ENCODE results near the gene CLDN11. TPM values are rescaled to one million over a fixed set of nuclear protein-coding genes. Genes with fewer than 3 reads are reported as not detected.

CLDN11 gene
- not detected for total RNA-seq

DNA sequence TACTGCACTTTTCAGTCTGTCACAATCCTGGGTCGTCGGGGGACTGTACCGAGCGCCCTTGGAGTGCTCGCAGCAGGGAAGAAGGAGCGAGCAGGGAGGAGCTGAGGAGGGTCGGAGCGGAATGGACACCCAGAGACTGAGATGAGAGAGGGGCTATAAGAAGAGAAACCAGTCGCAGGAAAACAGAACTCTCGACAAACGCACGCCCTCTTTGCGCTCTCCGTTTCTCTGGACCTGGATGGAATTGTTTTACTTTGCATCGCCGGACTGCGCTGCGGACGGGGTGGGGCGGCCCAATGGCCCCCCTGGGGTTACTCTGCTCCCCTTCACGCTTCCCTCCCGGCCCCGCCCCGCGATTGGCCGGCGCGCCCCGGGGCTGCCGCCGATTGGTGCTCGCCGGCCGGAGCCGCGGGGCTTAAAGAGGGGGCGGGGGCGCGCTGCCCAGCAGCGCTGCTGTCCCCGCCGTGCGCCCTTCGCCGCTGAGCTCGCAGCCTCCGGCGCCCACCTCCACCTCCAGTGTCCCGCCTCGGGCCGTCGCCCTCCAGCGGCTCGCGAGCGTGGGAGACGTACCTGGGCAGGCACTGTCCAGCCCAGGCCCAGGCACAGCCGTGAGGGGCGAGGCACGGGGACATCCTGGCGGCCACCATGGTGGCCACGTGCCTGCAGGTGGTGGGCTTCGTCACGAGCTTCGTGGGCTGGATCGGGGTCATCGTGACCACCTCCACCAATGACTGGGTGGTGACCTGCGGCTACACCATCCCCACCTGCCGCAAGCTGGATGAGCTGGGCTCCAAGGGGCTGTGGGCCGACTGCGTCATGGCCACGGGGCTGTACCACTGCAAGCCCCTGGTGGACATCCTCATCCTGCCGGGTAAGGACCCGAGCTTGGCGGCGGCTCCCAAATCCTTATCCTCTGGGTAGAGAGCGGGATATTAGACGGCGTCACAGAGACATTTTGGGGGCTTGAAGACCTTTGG, at the start of gene CLDN11:
CLDN11 (plus strand) TSS at position 447 of the 977 bp plus-strand sequence; CDS start at position 646, 199 bp downstream.
- DNase-seq: no peak

DNA sequence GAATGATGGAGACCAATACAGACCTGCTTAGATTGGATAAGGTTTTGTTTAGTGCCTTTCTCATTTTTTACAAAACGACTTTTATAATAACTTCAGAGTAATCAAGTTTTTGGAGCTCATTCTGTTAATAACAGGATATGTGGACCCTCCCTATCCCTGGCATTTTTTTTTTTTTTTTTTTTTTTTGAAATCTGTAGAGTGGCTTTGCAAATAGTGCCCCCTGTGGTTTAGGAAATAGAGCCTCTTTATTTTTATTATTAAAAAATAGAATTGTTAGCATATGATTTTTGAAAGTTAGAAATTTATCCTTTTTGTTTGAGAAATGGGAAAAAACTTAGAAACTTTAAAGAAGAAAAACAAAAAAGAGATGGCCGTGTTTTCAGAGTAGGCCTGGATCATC, 49.7 kb upstream of the CLDN11 start:
- no peak for DNase-seq

DNA sequence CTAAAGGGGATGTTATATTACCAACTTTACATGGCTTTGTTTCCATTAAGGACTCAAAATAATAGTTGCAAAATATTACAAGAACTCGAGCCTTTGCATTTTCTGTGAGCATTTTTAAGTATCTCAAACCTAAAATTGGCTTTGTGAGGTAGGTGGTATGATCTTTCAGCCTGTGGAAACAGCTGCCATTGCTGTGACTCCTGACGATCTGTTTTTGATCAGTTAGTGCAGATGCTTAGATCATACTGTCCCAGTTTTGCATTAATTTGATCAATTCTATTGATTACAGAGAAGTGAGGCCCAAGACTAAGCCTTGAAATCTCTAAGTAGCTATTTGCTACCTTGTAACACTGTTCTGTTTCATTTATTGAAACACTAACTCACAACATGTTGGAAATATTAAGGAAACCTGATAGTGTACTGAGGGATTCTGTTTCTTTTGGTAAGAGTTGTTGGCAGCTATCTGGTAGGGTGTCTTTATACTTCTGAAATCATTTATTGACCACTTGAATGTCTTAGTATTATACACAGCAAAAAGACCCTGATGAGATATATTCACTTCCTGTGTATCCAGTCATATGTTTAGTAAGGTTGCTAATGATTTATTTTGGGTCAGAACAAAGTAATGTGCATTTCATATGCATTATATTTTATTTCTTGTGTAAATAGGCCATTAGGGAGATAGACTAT, 46.3 kb upstream of the CLDN11 start:
- no peak for DNase-seq

DNA sequence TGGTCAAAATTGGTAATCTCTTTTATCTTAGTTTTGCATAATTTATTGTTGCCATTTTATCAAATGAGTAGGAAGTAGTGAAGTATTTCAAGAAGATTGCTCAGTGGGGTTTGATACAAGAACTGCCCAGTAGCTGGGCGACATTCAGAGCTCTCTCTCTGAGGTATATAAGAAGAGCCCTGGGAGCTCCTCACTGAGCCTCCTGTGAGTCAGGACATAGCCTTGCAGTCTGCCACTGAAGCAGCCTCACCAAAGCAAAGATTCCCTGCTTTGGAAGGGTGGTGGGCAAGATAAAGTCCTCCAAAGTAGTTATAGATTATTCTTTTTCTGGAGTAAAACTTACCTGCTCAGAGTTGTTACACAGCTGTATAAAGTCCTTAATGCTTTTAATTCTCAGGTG, 35.1 kb upstream of the CLDN11 start:
- no peak for DNase-seq

DNA sequence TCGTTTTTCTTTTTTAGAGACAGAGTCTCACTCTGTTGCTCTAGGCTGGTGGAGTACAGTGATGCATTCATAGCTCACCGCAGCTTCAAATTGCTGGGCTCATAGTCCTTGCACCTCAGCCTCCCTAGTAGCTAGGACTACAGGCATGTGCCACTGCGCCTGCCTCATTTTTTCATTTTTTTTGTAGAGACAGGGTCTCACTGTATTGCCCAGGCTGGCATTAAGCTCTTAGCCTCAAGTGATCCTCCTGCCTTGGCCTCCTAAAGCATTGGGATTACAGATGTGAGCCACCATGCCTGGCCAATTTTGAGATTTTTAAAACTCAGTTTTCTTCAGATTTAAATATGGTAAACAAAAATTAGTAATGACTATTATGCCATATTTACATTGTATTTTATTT, 32.2 kb upstream of the CLDN11 start:
- DNase-seq: no peak

DNA sequence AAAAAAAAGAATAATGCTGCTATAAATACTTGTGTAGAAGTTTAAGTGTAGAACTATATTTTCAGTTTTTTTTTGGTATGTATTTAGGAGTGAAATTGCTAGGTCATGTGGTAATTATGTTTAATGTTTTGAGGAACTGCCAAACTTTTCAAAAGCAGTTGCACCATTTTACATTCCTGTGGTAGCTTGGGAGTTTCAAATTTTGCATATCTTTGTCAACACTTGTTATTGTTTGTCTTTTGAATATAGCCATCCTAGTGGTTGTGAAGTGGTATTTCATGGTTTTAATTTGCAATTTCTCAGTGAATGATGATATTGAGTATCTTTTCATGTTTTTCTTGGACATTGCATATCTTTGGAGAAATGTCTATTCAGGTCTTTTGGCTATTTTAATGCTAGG, 30.7 kb upstream of the CLDN11 start:
- no peak for DNase-seq

DNA sequence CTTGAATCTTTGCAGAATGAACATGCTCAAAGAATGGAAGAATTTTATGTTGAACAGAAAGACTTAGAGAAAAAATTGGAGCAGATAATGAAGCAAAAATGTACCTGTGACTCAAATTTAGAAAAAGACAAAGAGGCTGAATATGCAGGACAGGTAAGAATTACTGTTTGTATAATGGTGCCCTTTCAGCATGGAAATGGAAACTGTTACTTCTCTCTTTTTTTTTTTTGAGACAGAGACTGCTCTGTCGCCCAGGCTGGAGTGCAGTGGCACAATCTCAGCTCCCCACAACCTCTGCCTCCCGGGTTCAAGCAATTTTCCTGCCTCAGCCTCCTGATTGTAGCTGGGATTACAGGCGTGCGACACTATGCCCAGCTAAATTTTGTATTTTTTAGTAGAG, 27.6 kb upstream of the CLDN11 start:
- no peak for DNase-seq

DNA sequence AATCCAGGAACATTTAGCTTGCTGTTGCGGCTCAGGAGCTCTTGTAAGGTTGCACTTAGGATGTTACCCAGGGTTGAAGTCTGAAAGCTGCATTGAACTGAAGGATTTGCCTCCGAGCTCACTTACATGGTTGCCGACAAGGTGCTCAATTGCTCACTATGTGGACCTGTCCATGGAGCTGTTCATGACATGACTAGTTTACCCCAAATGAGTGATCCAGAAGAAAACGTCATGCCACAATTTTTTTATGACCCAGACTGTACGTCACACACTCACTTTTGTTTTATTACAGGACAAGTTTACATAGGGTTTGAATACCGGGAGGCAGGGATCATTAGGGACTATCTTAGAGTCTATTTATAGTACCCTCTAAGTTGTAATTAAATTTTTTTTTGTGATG, 21.0 kb upstream of the CLDN11 start:
- no peak for DNase-seq

DNA sequence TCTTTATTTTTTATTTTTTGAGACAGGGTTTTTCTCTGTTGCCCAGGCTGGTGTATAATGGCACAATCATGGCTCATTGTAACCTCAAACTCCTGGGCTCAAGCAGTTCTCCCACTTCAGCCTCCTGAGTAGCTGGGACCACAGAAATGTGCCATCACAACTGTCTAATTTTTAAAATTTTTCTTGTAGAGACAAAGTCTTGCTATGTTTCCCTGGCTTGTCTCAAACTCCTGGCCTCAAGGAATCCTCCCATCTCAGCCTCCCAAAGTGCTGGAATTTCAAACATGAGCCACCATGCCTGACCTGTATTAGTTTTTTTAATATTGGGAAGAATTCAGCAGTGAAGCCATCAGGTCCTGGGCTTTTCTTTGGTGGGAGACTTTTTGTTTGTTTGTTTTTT, 13.6 kb upstream of the CLDN11 start:
- DNase-seq: no peak

DNA sequence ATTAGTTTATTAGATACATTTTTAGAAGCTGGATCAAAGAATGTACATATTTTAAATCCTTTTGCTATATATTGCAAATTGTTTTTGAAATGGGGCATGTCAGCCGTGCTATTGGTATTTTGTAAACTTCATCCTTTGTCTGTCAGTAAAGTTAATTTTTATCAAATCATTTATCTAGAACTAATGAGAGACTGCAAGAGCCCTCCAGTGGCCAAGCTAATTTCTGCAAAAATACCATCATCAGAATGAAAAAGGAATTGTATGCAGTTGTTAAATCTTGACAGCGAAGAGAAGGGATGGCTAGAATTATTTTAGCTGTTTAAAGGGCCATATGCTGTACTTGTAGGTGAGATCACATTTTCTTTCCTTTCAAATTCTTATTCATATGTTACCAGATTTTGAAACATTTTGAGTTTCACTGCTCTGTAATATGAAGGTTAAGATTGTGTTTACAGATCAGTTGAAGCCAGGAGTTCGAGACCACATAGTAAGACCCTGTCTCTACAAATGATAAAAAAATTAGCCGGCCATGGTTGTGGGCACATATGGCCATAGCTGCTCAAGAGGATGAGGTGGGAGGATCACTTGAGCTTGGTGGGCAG, 8.1 kb upstream of the CLDN11 start:
- no peak for DNase-seq

DNA sequence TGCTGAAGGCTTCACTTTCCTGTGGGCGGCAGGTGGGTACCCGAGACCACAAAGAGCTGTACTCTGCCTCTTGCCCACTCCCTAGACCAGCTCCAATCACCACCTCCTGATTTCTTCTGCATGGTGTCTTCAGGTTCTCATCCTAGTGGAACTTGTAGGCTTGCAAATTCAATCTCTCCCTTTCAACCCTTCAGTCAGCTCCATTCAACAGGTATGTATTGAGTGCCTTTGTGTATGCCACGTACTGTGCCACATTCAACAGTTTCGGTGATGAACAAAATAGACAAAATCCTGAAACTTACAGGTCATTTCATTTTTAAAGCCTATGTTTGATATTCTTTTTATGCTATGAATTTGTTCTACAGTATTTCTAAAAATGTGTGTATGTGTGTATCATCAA, 5.4 kb upstream of the CLDN11 start:
- no peak for DNase-seq

DNA sequence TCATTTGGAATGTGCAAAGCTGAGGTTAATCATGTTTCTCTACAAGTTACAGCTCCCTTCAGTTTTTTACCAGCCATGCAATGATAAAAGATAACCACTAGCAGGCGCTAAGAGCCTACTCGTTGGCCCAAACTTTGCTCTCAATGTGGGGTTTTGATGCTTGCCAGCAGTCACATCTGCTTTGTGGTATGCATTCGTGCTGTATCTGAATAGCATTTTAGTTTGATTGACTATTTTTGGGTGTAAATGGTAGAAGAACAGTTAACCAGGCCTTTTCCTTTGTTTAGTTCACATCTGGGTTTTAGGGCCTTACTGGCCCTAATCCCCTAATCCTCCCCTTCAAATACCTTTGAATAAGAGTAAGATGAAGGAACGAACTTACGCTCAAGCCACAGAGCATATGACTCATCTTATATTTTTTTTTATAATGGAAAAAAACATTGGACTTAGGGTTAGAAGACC, 4.4 kb upstream of the CLDN11 start:
- DNase-seq: no peak

DNA sequence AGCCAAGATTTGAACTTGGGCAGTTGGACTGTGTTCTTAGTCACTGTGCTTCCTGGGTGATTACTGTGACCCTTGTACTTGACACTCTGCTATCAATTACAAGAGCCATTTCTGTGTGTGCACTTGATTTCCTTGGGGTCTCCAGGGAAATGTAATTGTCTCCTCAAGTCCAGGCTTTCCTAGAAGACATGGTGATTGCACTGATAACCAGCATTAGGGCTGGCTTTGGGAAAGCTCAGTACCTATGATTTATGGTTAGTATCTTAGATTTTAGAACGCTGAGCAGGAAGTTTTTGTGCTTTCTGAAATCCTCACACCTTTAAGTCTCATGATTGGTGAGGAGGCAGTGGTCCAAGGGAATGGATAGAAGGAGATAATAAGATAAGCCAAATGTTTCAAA, 1.6 kb upstream of the CLDN11 start:
- DNase-seq: no peak

DNA sequence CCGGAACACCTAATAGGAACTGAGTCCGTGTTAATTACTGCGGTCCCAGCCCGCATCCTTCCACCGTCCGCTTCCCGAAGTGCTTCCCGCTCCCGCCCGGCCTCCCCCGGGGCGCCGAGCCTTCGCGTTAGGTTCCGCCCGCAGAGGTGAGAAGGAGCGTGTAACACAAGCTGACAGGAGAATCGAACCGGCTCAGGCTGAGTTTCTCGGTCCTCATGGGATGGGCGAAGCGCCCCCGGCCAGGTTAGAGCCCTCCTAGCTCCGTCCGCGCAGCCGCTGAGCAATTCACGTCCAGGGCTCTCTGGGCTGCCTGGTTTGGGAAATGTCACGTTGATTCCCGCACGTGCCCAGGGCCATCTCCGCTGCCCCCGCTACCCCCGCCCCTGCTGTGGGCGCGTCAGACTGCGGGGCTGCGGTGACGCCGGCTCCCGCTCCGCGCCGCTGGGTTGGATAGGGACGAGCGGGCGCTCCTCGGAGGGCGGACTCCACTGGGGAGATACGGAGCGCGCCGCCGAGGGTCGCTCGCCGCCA, 954 bp downstream of the CLDN11 start:
- no peak for DNase-seq

DNA sequence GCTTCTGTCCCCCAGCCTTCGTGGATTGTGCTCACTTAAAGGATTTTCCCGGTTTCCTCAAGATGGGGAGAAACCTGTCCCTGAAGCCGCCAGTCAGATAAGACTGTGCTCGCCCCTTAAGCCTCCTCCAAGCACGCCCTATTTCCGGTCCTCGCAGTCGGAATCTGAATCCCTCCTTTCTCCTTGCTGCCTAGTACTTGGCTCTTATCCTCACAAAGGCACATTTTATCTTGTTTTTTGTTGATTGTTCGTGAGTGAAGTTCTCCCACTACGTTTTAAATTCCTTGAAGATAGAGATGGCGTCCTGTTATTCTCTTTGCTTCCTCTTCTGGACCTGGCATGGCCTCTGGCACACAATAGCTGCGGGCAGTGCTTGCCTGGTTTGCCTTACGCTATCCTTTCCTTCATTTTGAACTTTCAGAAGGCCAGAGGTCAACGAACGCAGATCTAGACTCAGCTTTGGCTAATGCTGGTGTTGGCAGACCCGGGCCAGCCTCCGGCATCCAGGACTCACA, 1.7 kb downstream of the CLDN11 start:
- DNase-seq: no peak

DNA sequence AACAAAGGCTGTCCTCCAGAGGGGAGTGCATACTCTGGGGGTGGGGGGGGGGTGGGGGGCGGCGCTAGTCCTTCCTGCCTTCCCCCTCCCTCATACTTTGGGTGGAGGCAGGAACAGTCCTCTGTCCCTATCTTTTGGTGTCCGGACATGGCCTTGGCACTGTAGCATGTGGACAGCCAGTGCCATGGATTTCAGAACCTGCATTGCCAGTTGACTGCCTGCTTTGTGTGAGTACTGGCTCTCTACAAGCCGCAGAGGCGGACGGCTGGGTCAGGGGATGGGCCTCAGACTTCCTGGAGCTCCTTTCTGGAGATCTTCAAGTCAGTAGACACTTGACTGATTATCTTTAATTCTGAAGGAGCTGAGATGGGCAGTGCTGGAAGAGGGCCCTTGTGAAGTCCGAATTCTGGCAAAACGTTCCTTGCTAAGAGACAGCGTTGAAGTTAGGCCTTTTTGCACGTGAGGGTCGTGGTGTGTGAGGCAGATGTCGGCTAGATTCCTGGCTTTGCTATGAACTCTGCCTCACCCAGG, 2.5 kb downstream of the CLDN11 start:
- DNase-seq: no peak

DNA sequence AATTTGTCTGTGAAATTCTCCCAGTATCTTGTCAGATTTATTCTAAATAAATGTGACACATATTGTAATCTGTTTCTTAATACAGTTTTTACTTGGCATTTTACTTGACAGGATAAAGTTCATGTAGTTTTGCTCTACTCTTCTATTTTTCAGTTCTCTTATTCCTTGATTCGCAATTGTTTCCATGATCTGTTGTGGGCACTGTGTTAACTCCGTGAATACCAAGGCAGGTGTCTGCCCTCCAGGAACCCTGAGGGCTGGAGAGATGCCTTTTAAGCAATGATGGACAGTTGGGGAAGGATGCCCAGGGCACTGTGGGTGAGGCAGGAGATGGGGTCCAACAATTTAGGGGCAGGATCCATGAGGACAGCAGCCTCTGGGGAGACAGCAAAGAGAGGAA, 3.1 kb downstream of the CLDN11 start:
- no peak for DNase-seq

DNA sequence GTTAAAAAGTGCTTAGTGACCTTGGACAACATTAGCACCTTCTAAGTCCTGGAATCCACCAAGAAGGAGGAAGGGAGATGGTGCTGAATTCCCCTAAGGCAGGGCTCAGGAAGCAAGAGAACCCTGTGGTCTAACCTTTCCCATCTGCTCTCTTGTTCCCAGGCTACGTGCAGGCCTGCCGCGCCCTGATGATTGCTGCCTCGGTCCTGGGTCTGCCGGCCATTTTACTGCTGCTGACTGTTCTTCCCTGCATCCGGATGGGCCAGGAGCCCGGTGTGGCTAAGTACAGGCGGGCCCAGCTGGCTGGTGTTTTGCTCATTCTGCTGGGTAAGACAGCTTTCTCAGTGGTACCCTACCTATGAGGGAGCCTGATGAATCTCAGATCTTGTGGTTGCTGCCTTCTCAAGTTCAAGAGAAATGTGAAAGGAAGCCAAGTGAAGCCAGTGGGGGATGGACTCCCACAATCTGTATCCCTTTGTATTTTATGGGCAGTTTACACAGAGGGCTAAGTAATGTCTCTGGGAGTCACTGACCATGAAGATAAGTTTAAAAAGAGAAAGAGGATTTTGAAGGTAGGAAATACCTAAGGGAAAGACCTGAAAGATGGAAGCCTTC, 4.4 kb downstream of the CLDN11 start:
- DNase-seq: no peak

DNA sequence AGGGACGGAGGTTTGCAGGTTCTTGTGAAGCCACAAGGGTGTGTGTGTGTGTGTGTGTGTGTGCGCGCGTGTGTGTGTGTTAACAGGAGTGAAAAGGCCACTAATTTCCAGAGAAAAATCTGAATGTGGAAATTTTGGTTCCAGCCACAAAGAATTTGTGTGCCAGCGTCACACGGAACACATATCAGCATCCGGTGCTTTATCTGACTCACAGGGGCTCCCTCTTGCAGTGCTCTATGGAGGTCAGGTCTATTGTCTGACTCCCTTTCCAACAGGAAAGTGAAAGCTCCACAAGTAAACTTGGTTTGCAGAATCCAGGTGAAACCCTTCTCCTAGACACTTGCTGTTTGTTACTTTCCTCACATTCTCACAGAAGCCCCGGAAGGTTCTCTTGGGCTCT, 6.2 kb downstream of the CLDN11 start:
- DNase-seq: no peak

DNA sequence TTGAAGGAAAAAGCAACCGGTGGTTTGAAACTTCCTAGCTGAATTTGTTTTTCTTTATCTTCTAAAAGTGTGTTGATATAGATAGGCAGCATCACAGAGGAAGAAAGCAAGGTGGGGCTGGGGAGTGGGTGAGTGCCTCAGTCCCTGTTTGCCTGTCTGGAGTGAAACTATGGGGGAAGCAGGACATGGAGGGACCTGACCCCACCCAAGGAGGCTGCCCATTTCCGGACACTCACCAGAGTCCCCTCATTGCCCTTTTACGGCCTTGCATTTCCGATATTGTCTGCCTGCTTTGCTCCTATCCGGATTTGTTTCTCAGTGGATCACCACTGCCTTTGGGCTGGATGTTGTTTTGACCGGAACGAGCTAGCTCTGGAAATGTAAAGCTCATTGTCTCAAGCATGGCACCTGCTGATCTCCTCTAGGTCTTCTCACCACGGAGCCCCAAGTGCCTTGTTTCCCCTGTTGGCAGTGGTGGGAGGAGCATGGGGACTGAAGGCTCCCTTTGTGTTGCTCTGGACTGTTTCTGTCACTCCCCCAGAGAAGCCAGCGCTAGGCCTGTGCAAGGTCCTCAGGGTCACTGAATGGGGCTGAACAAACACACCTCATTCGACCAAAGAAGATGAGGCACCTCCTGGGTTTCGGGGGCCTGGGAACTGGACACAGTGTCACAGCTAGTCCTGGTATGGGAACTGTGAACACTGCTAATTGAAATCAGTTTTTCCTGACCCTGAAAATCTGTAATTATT, 7.0 kb downstream of the CLDN11 start:
- no peak for DNase-seq

DNA sequence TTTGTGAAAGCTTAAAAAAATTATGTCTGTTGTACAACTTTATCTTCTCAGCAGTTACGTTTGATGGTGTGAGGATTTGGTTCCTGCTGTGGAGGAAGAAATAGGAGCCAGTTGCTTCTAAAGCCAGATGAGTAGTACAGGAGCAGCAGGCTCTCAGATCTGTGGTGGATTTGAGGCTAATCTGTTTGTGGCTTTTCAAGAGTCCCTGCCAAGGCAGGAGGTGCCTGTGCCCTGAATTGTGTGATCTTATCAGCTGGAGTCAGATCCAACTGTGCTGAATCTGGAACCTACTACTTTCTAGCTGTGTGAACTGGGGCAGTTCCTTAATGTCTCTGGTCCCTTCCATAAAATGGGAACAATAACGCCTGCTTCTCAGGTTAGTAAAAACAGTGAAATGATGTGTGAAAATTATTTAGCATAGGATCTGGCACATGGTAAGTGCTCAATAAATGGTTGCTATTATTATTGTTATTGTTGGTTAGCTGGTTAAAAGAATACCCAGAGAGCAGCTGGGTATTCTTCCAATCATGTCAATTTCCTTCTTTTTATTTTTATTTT, 7.7 kb downstream of the CLDN11 start:
- no peak for DNase-seq

Data from effector CD4-positive, alpha-beta T cell (primary cell).